Coronary artery (tissue), 2 donors: ENCODE data around the gene XXYLT1.

Experiments used
- DNase-seq: peaks from one replicate; pipeline ENCODE4 v3.0.0-alpha.2; 2017; ENCODE audit warnings: low spot score
- H3K27ac ChIP-seq, 2 donors: fragments of 200-600 bp; sonication (generic); one replicate each; pipeline ENCODE4 v1.5.1; 2016 to 2019
- H3K4me3 ChIP-seq: fragments of 200-600 bp; sonication (generic); 2 replicates; pipeline ENCODE4 v1.5.1; 2016; ENCODE audit warnings: mild to moderate bottlenecking, moderate library complexity
- TF ChIP-seq, protein P1 (sequence below): fragments of 200-600 bp; sonication (generic); IDR thresholded peaks from one replicate; pipeline ENCODE4 v1.5.1; 2019; ENCODE audit warnings: antibody characterized with exemption

Gene XXYLT1

DNA sequence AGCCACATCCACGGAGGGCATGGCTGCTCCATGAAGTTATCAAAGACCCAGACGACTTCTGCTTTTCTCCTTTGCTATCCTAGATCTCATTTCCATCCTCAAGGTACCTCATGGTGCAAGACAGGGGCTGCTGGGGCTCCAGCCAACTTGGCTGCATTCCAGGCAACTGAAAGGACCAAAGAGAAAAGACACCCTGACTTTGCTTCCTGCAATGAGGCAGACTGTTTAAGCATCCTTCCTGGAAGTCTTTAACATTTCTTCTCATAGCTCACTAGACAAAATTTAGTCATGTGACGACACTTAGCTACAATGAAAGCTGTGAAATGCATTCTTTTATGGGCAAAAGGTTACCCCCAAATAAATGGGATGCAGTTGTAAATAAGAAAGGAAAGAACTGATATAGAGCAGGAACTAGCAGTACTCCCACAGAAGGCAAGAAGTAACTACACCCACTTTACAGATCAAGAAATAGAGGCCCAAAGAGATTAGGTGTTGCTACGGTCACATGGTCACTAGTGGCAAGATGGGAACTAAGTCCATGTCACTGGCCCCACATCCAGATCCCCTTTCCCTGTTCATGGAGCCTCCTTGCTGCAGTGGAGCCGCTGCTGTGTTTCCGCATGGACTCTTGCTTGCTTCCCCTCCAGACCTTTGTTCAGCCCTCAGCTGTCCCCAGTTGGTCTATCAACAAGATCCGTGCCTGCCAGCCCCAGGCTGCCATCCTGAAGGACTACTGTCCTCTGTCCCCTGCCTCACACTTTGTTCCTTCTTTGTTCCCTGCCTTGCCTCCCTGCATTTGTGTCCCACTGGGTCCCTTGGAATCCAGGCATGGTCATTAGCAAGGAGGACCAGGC, 107.0 kb downstream of the XXYLT1 start:
- TF ChIP-seq, protein P1, sequence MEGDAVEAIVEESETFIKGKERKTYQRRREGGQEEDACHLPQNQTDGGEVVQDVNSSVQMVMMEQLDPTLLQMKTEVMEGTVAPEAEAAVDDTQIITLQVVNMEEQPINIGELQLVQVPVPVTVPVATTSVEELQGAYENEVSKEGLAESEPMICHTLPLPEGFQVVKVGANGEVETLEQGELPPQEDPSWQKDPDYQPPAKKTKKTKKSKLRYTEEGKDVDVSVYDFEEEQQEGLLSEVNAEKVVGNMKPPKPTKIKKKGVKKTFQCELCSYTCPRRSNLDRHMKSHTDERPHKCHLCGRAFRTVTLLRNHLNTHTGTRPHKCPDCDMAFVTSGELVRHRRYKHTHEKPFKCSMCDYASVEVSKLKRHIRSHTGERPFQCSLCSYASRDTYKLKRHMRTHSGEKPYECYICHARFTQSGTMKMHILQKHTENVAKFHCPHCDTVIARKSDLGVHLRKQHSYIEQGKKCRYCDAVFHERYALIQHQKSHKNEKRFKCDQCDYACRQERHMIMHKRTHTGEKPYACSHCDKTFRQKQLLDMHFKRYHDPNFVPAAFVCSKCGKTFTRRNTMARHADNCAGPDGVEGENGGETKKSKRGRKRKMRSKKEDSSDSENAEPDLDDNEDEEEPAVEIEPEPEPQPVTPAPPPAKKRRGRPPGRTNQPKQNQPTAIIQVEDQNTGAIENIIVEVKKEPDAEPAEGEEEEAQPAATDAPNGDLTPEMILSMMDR = no peak
- Histone ChIP-seq H3K27ac (no peak overlapping the region), H3K4me3 (no peak overlapping the region)
- no peak for DNase-seq

GRCh38 chr3:195162816-195163215, 108.1 kb downstream of the XXYLT1 start:
- Histone ChIP-seq H3K4me3 (no peak overlapping the region), H3K27ac (no peak overlapping the region)
- DNase-seq = no peak
- TF ChIP-seq, protein P1 = no peak

DNA sequence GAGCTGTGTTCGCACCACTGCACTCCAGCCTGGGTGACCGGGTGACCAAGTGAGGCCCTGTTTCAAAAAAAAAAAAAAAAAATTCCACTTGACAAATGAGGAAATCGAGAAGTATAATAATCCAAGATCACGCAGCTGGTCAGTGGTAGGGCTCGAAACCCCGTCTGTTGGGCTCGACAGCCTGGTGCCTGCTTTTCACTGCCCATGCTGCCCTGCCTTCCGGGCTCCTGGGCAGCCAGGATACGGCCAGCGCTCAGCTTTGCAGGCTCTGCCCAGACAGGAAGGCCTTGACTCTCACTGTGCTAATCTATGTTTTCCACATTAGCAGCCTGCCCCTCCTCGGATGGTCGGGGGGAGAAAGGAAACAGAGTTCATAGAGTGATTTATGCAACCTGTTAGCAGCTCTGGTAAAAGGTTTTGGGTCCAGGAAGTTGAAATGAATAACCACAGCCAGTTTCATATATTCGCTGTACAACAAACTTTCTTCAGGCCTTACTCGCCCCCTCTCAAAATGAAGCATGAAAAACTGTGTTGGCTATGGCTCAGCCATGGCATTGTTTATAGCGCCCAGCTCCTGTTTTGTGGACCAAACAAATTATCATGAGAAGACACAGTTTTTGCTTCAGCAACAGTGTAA, 108.8 kb downstream of the XXYLT1 start:
- TF ChIP-seq, protein P1 = no peak
- no peak overlapping the region for H3K4me3 ChIP-seq
- DNase-seq = no peak
- H3K27ac ChIP-seq = peak overlapping the region in 1 of 2 donors; percentile 31

- H3K4me3 ChIP-seq = no peak overlapping the region
- DNase-seq = no peak
- H3K27ac ChIP-seq = no peak overlapping the region
- TF ChIP-seq, protein P1 = no peak
Measured at GRCh38 chr3:195160908-195161434, 110.0 kb downstream of the XXYLT1 start.

DNA sequence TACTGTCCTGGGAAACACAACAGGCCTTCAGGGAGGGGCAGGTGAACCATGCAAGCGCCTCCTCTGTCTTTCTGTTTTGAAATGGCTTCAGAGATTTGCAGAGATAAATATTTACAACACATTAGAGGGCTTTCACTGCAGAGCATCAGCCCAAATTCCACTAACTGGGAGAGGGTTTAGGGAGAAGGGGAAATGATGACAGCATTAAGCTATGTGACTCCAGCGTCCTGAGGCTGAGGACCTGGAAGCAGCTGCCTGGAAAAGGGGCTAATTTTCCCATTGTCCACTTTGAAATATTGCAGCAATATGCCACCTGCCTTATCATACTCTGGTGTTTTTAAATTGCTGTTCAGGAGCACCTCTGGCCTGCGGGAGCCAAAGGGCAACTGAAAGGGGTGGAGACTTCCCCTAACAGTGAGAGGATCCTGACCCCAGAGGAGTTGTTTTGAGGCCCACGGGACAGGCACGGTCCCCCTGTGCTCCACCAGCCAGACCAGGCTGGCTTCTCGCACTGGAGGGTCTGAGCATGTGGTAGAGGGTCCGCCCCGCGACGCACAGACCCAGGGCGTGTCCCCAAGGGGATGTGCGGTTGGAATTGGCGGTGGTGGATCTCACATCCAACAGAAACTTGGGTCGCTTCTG, 110.6 kb downstream of the XXYLT1 start:
- TF ChIP-seq, protein P1 = no peak
- DNase-seq = no peak
- peak overlapping the region in 1 of 2 donors; percentile 59 for H3K27ac ChIP-seq
- H3K4me3 ChIP-seq = no peak overlapping the region

DNA sequence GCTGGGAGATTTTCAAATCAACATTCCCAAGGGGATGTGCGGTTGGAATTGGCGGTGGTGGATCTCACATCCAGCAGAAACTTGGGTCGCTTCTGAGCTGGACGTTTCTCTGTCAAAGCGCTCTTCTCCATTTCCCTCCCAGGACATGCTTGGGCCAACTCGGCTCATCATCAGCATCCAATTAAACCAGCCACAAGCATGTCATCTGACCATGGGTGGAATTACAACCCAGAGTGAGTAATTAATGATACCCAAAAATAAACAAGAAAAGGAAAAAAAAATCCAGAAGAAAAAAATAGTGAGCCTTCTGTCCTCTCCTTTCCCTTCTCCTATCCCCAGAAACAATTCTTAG, 111.2 kb downstream of the XXYLT1 start:
- no peak for DNase-seq
- Histone ChIP-seq H3K27ac (no peak overlapping the region), H3K4me3 (no peak overlapping the region)
- TF ChIP-seq, protein P1 = no peak
